CD4-positive, alpha-beta T cell treated with Interferon alpha-2 for 1 hour (primary cell): Measurements from ENCODE around the gene ZNF384.
A peak's percentile ranks its signal among the peaks of the same experiment; 100 is the strongest.

Experiments
- DNase-seq, 2 donors: peaks; one replicate each; pipeline ENCODE4 v3.0.0-alpha.2; 2020 to 2022

The ZNF384 gene

GRCh38 chr12:6620137-6620884, 68.9 kb downstream of the ZNF384 start:
- peak; percentile 61 to 64 for DNase-seq

GRCh38 chr12:6618483-6619225, 70.5 kb downstream of the ZNF384 start:
- DNase-seq: no peak
